OCI-LY1 (cell line): ENCODE measurements around the gene RPL27.

ENCODE experiments used
- H2AFZ ChIP-seq: fragments of 200-600 bp; sonication (generic), shearing (Covaris generic); 2 replicates; pipeline ENCODE4 v1.6.0; 2014; ENCODE audit warnings: antibody characterized with exemption, mild to moderate bottlenecking, low read length
- H3F3A ChIP-seq: fragments of 200-600 bp; sonication (generic), shearing (Covaris generic); 2 replicates; pipeline ENCODE4 v1.6.0; 2014; ENCODE audit warnings: mild to moderate bottlenecking, antibody characterized with exemption, low read length, moderate library complexity; ENCODE audit not compliant: insufficient read depth
- H3K27ac ChIP-seq: fragments of 200-600 bp; sonication (generic); 2 replicates; pipeline ENCODE4 v1.5.1; 2014; ENCODE audit warnings: low read length, mixed run types, mild to moderate bottlenecking, low read depth; ENCODE audit not compliant: poor library complexity, severe bottlenecking
- H3K27me3 ChIP-seq: fragments of 200-600 bp; sonication (generic); 2 replicates; pipeline ENCODE4 v1.6.0; 2014; ENCODE audit warnings: antibody characterized with exemption, mild to moderate bottlenecking, low read length, moderate library complexity; ENCODE audit not compliant: insufficient read depth
- H3K36me3 ChIP-seq: fragments of 200-600 bp; sonication (generic); 2 replicates; pipeline ENCODE4 v1.6.1; 2014; ENCODE audit warnings: mild to moderate bottlenecking, antibody characterized with exemption, low read length, moderate library complexity, mixed read lengths; ENCODE audit not compliant: insufficient read depth
- H3K4me1 ChIP-seq: fragments of 200-600 bp; sonication (generic); 2 replicates; pipeline ENCODE4 v1.5.1; 2014; ENCODE audit warnings: mild to moderate bottlenecking, low read length, moderate library complexity; ENCODE audit not compliant: insufficient read depth, severe bottlenecking
- H3K4me2 ChIP-seq: fragments of 200-600 bp; sonication (generic), shearing (Covaris generic); 2 replicates; pipeline ENCODE4 v1.6.1; 2014; ENCODE audit warnings: low read length
- H3K4me3 ChIP-seq: fragments of 200-600 bp; sonication (generic); 2 replicates; pipeline ENCODE4 v1.5.1; 2014; ENCODE audit warnings: low read length, low read depth, mild to moderate bottlenecking, mixed read lengths; ENCODE audit not compliant: poor library complexity, severe bottlenecking
- H3K79me2 ChIP-seq: fragments of 200-600 bp; shearing (Covaris generic); 2 replicates; pipeline ENCODE4 v1.6.1; 2016; ENCODE audit warnings: mixed run types, low read length, mixed read lengths; ENCODE audit not compliant: insufficient read depth
- H3K9ac ChIP-seq: fragments of 200-600 bp; sonication (generic), shearing (Covaris generic); 2 replicates; pipeline ENCODE4 v1.6.1; 2014; ENCODE audit warnings: mild to moderate bottlenecking, low read length, mixed read lengths
- H3K9me2 ChIP-seq: fragments of 200-600 bp; sonication (generic), shearing (Covaris generic); 2 replicates; pipeline ENCODE4 v1.6.1; 2014; ENCODE audit warnings: low read depth, mild to moderate bottlenecking, low read length, mixed read lengths
- H3K9me3 ChIP-seq: fragments of 200-600 bp; shearing (Covaris generic); 2 replicates; pipeline ENCODE4 v1.6.1; 2014; ENCODE audit warnings: low read length, mixed read lengths
- H4K20me1 ChIP-seq: fragments of 200-600 bp; sonication (generic), shearing (Covaris generic); 2 replicates; pipeline ENCODE4 v1.6.0; 2016; ENCODE audit warnings: mild to moderate bottlenecking, low read length; ENCODE audit not compliant: insufficient read depth
- CTCF ChIP-seq: fragments of 200-600 bp; sonication (generic), shearing (Covaris generic); IDR thresholded peaks from 2 replicates; pipeline ENCODE4 v1.5.1; 2017; ENCODE audit warnings: mild to moderate bottlenecking, antibody characterized with exemption, low read length, moderate library complexity, mixed read lengths
- EZH2 ChIP-seq: fragments of 200-600 bp; sonication (generic), shearing (Covaris generic); IDR thresholded peaks from 2 replicates; pipeline ENCODE4 v1.8.0; 2017; ENCODE audit warnings: borderline replicate concordance, mixed run types, mild to moderate bottlenecking, antibody characterized with exemption, low read length, moderate library complexity, mixed read lengths

RPL27 gene

GRCh38 chr17:42997984-42998938 lies at the start of gene RPL27:
Gene RPL27, plus strand, starts transcription at chr17:42998419. Its CDS starts 332 bp downstream, at chr17:42998751.
- Histone ChIP-seq H3K27me3 (no peaks in the 10 kb centered on the region), H3K36me3 (peaks cover 59% of the 10 kb centered on the region), H3K9ac (peak within 1 kb of the TSS; percentile 97), H3F3A (peaks cover 6% of the 10 kb centered on the region; the same call in 1 of the 2 replicates), H3K9me2 (no peaks in the 10 kb centered on the region), H3K27ac (peak within 1 kb of the TSS; percentile 76), H3K4me3 (peak within 1 kb of the TSS; percentile 94), H3K79me2 (peaks cover 20% of the 10 kb centered on the region), H3K4me2 (peak within 1 kb of the TSS; percentile 77), H4K20me1 (no peaks in the 10 kb centered on the region), H3K4me1 (peaks cover 25% of the 10 kb centered on the region), H3K9me3 (no peaks in the 10 kb centered on the region), H2AFZ (peak within 1 kb of the TSS; percentile 82; the same call in 1 of the 2 replicates)
- TF ChIP-seq CTCF (peak; percentile 86), EZH2 (no peak)

- H2AFZ ChIP-seq = no peak overlapping the region
- H3K27ac ChIP-seq = no peak overlapping the region
These were observed 48.0 kb upstream of the RPL27 start for GRCh38 chr17:42950044-42950783.

More at GRCh38 chr17:42950044-42950783, 48.0 kb upstream of the RPL27 start:
- no peaks in the 10 kb centered on the region for H3K4me1 ChIP-seq
- no peak overlapping the region for H3K4me2 ChIP-seq
- H3F3A ChIP-seq = no peaks in the 10 kb centered on the region
- H3K36me3 ChIP-seq = peaks cover 63% of the 10 kb centered on the region
- no peak overlapping the region for H3K9ac ChIP-seq
- no peaks in the 10 kb centered on the region for H3K9me3 ChIP-seq
- no peak overlapping the region for H3K4me3 ChIP-seq
- TF ChIP-seq EZH2 = no peak
- TF ChIP-seq CTCF = no peak
- no peaks in the 10 kb centered on the region for H3K79me2 ChIP-seq
- no peaks in the 10 kb centered on the region for H3K9me2 ChIP-seq
- no peaks in the 10 kb centered on the region for H3K27me3 ChIP-seq
- no peaks in the 10 kb centered on the region for H4K20me1 ChIP-seq
